Activated CD4-positive, alpha-beta T cell treated with anti-CD3 and anti-CD28 coated beads for 24 hours (primary cell): Measurements from ENCODE around the gene THBD.
A peak's percentile ranks its signal among the peaks of the same experiment; 100 is the strongest.

ENCODE experiments used
- DNase-seq, 2 donors: peaks; one replicate each; pipeline ENCODE4 v3.0.0-alpha.2; 2020; ENCODE audit warnings: low read depth in 2 of 2

The THBD gene

DNA sequence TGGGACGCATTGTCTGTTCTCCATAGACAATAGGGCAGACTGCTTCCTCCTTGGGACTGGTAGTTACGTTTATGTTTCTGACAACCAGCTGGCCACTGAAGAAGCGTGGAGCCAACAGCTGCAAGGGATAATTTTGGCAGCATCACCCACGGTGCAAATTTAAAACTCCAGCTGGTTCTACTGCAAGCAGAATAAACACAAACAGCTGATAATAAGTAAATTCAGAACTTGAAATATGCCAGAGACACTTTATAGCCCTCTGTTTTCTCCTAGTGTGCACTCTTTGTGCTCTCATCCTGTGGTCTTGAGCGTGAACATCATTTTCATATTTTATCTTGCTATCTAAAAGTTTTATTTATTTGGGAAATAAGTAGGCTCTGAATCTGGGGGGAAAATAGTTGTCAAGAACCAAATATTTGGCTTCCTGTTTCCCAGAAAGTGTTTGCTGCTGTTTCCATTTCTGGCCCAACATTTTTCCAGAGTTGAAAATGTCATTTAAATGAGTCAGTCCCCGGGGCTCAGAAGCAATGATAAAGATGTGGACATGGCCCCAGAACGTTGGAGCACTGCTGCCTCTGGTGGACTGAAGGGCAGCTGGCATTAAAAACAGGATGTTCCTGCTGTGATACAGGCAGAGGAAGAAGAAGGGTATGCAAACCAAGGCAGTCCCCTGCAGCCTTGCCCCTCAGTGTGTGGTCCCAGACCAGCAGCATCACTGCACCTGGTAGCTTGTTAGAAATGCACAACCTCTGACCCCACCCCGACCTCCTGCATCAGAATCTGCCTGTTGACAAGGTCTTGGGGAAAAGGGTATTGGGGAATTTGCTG lies 12.5 kb upstream of the THBD start:
- no peak for DNase-seq

GRCh38 chr20:23061262-23061661 lies 11.8 kb upstream of the THBD start:
- DNase-seq = no peak

DNA sequence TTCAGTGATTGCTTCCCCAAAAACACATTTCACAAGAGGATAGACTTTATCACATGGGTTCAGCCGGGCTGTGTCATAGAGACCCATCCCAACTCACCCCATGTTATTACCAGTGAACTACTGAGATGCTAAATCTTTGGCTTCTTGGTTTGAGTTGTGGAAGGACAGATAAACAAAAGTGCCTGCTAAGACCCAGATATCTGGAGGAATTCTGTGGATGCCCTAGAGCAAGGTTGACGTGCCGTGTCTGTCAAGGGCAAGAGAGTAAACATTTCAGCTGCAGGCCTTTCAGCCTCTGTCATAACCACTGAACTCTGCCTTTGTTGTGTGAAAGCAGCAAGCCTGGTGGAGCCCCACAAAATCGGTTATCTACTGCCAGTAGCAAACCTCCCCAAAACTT lies 11.2 kb upstream of the THBD start:
- no peak for DNase-seq

DNA sequence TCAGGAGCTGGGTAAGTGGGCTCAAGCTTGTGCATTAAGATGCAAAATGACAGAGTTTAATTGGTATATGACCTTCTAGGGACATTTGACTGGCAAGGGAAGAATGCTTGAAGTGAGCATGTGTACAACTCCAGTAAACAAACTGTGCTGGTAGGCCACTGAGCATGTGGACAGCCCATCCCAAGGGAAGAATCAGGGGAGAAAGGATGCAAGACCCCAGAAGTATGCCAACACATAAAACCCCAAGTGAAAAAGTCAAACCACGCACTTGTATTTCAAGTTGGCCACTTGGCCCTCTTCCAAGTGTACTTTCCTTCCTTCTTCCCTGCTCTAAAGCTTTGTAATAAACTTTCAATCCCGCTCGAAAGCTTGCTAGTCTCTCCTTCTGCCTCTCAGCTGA lies 10.4 kb upstream of the THBD start:
- DNase-seq = no peak

DNA sequence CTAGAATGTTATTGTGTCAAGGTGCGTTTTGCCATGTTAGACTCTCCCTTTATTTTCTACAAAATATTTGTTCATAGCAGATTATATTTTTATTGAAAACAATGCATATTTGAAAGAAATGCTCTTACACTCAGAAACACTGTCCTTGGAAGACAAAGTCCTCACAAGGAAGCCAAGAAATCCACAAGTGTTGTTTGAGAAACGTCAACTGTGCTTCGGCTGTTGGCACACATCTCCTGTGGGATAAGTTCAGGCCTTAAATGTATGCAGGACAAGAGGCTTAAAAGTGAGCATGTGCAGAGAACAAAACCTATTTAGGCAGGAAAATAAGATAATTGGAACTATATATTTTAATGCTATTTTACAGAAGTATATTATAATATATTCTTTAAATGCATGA lies 9.5 kb upstream of the THBD start:
- no peak for DNase-seq

GRCh38 chr20:23058240-23058639 lies 8.8 kb upstream of the THBD start:
- DNase-seq = no peak

DNA sequence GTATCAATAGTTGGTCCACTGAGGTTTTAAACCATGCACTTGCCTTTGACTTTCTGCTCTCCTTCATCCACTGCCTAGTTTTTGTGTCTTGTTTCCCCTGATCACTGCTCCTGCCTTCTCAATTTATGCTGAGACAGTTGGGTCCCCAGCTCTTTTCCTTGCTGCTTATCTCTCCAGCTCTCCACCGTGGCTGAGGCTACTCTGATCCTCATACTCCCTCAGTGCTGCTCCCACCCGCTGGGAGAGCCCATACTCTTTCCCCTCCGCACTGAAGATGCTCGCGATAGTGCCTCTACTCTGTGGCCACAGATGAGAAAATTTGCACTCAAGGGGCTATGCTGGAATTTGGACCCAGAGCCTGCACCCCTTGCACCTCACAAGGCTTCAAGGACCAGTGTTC lies 3.4 kb upstream of the THBD start:
- DNase-seq = no peak

DNA sequence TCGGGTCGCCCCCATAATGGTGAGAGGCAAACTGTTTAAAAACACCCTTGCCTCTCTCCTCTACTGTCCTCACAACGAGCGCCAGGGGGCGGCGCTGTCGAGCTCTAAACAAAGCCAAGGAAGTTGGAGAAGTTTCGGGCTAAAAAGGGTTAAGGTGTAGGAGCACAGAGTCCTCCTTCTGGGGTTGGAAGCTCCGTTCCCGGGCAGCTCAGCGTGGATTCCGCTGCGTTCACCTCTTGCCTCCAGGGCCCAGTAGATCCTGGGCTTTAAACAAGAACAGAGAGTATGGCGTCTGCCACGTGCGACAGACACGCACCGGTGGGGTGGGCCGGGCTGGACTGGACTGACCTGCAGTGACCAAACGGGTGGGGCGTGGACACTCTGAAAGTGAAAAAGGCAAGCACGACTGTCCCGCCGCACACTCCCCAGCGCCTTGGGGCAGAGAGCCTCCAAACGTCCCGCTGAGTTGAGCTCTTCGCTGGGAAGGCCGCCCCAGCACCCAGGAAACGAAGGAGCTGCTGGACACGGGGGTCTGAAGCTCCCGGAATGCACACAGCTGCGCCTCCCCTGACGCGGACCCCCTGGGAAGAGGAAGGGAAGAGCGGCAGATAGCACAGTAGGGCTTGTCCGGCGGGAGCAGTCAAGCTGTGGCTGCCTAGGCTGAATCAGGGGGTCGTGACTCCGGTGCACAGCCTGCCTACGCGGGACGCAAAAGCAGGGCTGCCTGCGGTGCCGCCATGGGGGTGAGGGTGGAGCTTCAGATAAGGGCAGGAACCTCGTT lies 1.6 kb upstream of the THBD start:
- DNase-seq = peak in 1 of 2 donors; percentile 12

GRCh38 chr20:23050076-23050838 lies 785 bp upstream of the THBD start:
- no peak for DNase-seq

DNA sequence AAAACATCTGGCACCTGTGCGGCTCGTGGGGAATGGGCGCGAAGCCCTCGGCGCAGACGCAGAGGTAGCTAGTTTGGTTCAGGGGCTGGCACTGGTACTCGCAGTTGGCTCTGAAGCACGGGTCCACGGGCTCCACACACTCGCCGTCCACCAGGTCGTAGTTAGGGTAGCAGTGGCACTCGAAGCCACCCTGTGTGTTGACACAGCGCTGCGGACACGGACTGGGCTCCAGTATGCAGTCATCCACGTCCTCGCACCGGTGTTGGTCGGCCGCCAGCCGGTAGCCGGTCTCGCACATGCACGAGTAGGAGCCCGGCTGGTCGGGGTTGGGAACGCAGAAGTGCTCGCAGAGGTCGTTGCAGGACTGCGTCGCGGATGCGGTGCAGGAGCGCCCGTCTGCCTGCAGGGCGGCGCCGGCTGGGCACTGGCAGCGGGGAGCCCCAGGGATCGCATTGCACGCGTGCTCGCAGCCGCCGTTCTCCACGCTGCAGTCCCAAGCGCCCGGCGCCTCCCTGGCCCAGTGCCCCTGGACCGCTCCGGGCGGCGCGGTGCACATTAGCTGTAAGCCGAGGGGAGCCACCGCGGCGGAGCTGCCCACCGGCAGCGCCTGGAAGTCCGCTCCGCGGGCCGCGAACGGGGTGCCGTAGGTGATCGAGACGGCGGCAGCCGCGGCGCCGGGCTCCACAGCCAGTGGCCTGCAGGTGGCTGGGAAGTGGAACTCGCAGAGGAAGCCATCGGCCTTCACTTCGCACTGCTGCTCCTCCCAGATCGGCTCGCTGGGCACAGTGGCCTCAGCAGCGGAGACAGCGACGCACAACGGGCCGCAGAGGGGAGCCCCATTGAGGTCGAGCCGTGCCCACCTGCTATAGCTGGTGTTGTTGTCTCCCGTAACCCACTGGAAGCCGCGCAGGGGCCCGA lies 930 bp downstream of the THBD start:
- no peak for DNase-seq

DNA sequence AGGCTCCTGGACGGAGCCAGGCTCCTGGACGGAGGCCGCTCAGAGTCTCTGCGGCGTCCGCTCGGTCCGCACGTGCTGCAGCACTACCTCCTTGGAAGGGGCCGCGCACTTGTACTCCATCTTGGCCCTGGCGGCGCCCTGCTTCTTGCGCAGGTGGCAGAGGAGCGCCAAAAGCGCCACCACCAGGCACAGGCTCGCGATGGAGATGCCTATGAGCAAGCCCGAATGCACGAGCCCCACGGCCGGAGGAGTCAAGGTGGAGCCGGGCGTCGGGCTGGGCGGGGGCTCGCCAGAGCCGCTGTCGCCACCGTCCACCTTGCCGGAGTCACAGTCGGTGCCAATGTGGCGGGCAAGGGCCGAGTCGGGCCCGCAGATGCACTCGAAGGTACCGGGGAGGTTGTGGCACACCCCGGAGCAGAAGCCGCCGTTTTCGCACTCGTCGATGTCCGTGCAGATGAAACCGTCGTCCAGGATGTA lies 1.7 kb downstream of the THBD start:
- no peak for DNase-seq

- no peak for DNase-seq
These were observed 2.3 kb downstream of the THBD start for GRCh38 chr20:23047001-23047737.

- DNase-seq = no peak
These were observed 3.0 kb downstream of the THBD start for GRCh38 chr20:23046431-23046830.

GRCh38 chr20:23043376-23043775 lies 6.1 kb downstream of the THBD start:
- no peak for DNase-seq

DNA sequence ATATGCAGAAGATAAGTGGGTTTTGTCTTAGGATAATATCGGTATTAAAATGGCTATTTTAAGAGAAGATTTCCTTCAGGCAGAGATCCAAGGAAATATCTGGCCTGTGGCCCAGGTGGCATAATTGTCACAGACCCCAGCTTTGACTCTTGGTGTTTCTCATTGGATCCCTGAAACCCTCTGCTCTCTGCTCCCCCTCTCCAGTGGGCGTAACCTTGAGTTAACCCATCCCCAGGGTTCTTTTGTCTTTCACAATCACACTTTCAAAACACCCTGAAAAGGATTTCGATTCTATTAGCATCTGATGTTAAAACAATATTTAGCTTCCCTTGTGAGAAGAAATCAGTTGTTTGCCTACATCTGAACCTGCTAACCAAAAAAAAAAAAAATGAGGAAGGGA lies 7.2 kb downstream of the THBD start:
- no peak for DNase-seq

GRCh38 chr20:23039885-23040508 lies 9.5 kb downstream of the THBD start:
- no peak for DNase-seq

- DNase-seq = no peak
These were observed 10.2 kb downstream of the THBD start for GRCh38 chr20:23039136-23039875.

DNA sequence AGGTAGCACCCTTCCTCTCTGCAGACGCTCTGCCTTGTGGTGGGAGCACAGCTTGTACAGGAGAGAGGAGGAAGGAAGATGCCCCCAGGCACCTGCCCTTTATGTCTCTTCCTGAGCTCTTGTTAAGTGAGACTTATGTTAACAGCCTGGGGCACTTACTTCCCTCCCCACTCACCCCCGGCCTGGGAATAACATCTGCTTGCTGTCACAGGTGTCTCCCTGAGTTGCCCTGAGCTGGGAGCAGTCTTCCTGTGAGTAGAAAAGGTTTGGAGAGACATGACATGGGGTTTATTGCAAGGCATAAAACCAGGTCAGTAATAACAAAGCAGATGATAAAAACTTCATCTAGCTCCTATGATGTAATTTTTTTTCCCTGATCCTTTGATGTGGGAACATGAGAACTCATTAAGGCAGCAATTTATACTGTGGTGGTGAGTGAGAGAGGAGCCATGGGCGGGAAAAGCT lies 12.4 kb downstream of the THBD start:
- DNase-seq = no peak

DNA sequence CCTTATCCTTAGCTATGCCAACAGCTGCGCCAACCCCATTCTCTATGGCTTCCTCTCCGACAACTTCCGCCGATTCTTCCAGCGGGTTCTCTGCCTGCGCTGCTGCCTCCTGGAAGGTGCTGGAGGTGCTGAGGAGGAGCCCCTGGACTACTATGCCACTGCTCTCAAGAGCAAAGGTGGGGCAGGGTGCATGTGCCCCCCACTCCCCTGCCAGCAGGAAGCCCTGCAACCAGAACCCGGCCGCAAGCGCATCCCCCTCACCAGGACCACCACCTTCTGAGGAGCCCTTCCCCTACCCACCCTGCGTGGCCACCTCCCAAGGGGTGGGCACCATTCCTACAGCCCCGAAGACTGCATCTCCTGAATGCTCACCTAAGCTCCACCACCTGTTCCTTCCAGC lies 13.1 kb downstream of the THBD start:
- no peak for DNase-seq
